Dedifferentiated amniotic fluid mesenchymal stem cell (primary cell): Measurements from ENCODE around the gene COPG2.
"Not testable (repeated sequence)": the region's sequence is repeated elsewhere in the genome, so short reads cannot be mapped to it uniquely, and the experiment has no call there.

Source experiments
- DNase-seq: peaks from one replicate; pipeline ENCODE4 v3.0.0-alpha.2; 2016; ENCODE audit errors: extremely low spot score

The COPG2 gene

DNA sequence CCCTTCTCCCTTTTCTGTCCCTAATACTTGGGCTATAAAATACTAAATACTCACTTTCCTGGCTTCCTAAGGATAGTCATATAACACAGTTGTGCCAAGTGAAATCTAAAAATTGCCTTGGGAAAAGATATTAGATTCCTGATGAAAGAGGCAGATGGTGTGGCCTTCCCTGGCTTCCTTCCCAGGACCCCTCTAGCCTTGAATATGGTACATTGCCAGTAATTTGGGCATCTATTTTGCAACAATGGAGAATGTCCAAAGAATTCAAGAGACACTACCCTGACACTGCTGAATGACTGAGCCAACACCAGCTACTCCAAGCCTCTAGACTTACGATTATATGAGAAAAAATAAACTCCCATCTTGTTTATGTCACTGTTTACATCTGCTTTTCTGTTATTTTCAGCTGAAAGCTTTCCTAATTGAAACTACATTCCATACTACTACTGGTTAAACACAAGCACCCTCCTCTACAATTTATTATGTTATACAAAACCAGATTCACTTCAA lies 17.9 kb downstream of the COPG2 start:
- no peak for DNase-seq

DNA sequence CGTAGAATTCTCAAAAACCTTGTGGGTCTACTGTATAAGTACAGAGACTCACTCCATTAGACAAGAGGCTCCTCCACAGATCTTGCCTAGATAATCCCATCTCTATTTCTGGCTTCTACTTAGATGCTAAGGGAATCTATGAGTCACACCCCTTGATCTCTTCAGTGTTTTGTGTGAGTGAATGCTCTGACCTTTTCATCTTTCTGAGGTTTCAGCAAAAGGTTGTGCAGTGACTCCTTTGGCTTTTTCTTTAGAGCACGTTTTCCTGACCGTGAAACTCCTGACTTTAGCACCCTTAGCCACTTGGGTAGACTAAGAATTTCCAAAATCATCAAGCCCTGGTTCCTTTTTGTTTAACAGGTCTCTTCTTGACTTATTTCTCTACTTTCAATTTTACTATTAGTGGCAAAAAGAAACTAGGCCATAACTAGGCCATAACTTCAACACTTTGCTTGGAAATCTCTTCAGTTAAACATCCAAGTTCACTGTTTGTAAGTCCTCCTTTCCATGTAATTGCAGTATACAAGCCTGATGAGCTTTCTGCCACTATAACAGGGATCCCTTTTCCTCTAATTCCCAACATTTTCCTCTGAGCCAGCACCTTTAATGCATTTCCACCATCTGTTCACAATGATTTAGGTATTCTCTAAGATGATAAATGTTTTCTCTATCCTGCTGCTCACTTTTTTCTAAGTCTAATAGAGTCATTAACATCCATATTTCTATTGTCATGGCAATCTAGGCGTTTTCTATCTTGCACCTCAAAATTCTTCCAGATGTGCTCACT lies 19.4 kb downstream of the COPG2 start:
- DNase-seq = peak; percentile 16

DNA sequence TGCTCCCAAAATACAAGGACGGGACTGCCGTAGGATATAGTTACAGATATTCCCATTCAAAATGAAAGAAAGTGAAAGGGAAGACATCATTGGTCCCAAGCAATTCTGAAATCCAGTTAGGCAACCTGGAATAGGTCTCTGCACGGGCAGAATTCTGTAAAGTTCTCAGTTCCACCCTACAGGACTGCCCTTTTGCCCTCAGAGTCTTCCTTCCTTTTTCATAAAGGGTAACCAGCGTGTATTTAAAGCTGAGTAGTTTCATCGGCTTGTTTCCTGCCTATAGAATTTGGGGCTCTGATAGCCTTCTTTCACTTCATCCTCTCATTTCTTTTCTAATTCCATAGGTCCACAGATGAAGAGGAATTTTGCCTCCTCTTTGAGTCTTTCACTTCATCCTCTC lies 20.0 kb downstream of the COPG2 start:
- DNase-seq = no peak

DNA sequence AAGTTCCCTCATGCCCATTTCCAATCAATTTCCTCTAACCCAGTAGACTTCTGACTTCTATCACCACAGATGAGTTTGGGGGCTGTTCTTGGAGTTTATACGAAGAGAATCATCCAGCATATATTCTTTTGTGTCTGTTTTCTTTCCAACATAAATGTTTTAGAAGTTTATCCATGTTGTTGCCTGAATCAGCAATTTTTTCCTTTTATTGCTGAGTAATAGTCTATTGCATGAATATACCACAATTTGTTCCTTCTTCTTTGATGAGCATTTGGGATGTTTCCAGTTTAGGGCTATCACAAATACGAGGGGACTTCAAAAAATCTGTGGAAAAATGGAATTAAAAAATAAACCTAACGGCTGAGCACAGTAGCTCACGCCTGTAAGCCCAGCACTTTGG lies 26.2 kb downstream of the COPG2 start:
- DNase-seq = no peak

DNA sequence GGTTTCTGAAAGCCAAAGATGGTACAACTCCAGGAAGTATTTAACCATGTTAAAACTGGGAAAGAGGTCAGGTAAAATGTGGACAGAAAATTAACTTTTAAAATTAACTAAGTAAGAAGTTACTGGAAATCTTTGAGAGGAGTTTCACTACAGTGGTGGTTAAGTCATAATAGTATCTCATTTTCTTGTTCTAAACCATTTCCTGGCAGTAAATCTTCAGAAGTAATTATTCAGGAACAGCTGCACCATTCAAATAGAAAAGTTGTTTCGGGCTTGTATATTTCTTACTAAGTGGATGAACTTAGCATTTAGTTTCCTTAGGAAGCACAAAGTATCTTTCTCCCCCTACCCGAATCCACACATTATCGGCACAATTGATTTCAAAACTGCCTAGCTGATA lies 27.1 kb downstream of the COPG2 start:
- no peak for DNase-seq

DNA sequence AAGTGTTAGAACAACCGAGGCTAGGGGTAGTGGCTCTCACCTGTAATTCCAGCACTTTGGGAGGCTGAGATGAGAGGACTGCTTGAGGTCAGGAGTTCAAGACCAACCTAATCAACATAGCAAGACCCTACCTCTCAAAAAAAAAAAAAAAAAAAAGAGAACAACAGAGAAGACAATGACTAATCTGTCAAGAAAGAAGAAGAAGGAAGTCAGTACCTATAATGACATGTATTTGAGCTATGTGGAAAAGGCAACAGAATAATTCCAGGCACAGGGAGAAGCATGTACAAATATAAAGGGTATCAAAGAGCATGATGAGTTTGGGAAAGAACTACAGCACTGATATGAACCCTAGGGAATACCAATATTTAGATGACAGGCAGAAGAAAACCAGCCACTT lies 27.5 kb downstream of the COPG2 start:
- no peak for DNase-seq

DNA sequence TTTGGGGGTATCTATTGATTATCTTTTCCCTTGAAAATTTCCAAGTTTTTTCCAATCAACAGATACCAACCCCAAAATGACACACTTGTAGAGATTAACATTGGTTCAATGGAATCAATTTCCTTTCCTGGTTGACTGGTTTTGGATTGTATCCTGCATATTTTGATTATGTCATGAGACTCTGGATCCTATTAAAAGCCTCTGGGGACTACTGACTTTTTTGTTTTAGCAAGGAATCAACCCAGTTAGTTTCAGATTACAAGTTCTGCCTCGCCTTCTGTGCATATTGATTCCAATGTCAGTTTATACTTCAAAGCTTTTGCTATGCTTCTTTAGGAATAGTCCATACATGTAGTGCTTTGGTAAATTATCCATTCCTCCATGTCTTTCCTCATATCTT lies 29.2 kb downstream of the COPG2 start:
- DNase-seq = no peak

DNA sequence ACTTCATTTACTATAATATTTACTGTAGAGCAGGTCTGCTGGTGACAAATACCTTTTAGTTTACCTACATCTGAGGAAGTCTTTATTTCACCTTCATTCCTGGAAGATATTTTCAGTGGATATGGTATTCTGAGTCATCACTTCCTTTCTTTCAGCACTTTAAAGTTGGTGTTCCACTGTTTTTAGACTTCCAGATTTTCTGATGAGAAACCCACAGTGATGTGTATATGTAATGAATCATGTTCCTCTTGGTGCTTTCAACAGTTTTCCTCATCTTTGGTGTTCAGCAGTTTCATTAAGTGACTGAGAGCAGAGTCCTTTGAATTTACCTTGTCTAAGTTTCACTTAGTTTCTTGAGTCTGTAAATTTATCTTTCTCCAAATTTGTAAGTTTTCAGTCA lies 36.4 kb downstream of the COPG2 start:
- DNase-seq = no peak

DNA sequence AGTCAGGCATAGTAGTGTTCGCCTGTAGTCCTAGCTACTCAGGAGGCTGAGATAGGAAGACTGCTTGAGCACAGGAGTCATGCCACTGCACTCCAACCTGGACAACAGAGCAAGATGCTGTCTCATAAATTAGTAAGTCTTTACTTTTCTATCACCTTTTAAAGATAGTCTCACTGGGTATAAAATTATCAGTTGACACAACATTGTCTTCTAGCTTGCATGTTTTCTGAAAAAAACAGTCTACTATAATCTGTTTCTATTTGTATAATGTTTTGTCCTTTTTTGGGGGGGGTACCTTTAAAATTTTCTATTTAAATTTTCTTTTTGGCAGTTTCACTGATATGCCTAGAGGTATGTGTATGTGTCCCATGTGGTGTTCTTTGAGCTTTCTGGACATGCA lies 39.6 kb downstream of the COPG2 start:
- no peak for DNase-seq

DNA sequence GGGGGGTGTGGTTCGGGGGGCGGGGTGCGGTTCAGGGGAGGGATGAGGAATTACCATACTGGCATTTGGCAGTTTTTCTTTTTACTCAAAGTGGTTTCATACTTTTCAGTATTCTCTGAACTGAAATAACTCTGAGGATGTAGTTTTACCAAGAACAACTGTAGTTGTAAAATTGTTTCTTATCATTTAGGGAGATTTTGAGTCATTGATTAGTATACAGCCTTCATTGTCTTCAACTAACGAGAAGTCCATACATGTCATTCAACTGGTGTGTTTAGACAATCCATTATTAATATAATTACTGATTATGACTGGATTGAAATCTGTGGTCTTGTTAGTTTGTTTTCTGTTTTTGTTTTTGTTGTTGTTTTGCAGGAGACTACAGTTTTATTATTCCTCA lies 40.8 kb downstream of the COPG2 start:
- DNase-seq = no peak

DNA sequence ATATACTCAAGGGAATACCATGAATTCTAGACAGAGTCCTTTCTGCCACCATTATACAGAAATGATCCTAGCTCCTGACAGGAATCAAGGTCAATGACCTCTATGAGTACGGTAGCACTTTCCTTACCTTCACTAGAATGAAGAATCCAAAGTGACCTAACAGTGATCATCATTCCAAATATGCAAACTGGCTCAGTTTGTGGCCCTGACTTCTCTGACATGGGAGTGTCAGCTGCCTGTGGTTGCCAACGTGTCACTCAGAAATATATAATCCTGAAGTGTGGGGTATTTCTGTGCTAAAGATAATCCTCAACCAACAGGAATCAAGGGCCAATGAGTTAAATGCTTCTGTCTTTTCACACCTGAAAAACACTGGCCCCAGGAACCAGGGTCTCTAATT lies 45.7 kb downstream of the COPG2 start:
- DNase-seq = no peak

DNA sequence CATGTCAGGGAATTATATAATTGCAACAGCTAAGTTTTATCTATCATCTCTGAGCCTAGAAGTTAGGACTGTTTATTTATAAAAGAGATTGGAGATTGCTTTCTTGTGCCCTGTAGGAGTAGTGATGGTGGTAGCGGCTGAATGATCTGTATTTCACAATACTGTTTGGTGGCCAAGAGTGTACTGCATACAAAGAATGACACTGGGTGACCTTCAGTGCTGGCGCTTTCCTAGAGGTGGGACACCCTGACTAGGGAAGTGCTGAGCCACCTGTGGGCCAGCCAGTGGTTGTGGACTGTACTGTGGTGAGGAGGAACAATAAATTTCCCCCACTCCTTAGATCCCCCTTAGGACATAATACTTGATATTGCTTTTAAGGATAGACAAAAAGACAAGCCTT lies 53.0 kb downstream of the COPG2 start:
- no peak for DNase-seq

DNA sequence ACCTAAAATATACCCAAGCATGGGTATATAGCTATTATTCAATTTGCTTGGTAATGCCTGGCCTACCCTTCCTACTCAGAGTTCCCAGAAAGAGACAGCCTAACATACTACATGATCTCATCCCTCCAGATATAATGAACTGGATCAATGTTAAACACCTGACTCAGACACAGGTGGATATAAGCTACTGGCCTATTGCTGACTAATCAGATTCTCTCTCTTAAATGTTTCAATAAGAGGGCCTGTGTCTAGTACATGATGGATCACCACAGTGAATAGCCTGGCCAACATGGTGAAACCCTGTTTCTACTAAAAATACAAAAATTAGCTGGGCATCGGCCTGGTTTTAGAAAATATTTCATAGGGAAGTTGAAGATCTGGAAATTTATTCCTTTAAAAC lies 54.1 kb downstream of the COPG2 start:
- DNase-seq = no peak

DNA sequence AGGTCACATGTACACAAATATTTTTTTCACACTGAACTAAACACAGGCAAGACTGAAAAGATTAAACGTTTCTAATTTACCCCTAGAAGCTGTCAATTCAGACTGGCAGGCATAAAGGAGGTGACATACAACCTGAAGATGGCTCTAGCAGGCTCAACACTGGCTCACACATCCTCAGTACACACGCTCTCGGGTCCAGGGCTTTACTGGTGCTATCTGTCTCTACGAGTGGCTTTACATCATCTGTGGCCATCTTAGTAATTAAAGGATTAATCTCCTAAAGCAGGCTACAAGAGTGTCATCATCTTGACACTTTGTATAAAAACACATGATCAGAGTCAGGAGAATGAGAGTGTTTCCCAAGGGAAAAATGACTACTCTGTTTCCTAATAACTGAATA lies 57.3 kb downstream of the COPG2 start:
- no peak for DNase-seq

DNA sequence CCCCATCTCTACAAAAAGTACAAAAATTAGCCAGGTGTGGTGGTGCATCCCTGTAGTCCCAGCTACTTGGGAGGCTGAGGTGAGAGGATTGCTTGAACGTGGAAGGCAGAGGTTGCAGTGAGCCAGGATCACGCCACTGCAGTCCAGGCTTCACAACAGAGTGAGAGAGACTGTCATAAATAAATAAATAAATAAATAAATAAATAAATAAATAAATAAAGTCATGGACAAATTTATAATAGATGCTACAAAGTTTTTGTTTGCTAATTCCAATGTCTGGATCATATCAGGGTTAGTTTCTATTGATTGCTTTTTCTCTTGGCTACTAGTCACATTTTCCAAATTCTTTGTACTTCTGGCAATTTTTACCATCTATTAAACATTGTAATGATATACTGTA lies 61.5 kb downstream of the COPG2 start:
- DNase-seq = not testable (repeated sequence)

DNA sequence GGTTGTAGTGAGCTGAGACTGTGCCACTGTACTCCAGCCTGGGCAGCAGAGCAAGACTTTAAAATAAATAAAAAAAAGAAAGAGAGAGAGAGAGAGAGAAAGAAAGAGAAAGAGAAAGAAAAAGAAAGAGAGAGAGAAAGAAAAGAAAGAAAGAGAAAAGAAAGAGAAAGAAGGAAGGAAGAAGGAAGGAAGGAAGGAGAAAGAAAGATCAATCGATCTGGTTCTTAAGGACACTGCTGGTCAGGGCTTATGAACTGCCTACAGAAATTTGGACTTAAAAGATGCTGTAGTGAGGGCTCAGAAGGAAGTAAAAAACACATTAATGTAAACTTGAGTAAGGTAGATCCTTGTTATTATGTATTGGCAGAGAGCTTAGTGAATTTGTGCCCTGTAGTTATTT lies 62.4 kb downstream of the COPG2 start:
- no peak for DNase-seq

DNA sequence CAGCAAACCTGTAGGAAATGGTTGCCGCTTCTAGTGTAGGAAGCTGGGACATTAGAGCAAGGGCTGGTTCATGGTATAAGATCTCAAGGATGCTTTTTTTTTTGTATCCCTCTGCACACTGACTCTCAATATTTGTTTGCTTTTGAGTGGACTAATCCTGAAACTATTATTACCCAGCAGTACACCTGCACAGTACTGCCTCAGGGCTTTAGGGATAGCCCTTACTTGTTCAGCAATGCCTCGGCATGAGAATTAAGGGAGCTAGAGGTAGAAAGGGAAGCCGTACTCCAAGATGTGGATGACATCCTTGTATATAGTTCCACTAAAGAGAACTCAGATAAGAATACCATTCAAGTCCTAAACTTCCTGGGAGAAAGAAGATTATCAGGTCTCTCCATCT lies 70.5 kb downstream of the COPG2 start:
- no peak for DNase-seq

DNA sequence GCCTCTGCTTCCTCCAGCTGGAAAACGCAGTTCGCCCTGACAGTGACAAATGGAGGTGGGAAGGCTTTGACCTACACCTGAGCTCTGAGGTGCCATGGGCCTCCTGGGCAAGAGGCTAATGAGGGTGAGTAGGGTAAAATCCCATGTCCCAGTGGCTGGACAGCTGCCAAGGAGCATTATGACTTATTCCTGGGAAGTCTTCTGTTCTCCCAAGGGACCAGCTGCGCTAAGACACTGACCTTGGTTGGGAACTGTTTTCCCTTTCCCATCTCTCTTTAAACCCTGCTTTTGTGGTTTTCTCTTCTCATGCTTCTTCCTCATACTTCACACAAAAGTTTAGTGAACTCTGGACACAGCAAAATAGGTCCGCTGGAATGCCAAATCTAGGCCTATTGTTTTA lies 72.6 kb downstream of the COPG2 start:
- no peak for DNase-seq

DNA sequence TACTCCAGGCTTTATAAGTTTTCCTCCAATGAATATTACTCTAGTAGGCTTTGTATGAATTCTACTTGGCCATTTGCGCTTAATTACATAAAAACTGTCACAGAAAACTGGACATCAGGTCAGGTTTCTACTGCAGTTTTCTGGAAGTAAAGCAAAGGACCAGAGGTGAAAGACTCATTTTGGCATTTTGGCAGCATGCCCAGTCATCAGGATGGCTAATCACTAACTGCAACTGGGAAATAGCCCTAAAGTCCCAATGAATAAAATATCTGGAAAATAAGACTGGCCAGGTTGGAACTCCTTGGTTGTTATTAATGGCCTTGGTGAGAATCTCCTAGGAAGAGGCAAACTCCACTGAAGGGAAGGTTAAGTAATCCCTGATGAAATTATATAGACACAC lies 75.5 kb downstream of the COPG2 start:
- no peak for DNase-seq

DNA sequence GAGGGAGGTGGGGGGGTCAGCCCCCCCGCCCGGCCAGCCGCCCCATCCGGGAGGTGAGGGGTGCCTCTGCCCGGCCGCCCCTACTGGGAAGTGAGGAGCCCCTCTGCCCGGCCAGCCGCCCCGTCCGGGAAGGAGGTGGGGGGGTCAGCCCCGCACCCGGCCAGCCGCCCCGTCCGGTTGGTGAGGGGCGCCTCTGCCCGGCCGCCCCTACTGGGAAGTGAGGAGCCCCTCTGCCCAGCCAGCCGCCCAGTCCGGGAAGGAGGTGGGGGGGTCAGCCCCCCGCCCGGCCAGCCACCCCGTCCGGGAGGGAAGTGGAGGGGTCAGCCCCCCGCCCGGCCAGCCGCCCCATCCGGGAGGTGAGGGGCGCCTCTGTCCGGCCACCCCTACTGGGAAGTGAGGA lies 77.1 kb downstream of the COPG2 start:
- DNase-seq = not testable (repeated sequence)

DNA sequence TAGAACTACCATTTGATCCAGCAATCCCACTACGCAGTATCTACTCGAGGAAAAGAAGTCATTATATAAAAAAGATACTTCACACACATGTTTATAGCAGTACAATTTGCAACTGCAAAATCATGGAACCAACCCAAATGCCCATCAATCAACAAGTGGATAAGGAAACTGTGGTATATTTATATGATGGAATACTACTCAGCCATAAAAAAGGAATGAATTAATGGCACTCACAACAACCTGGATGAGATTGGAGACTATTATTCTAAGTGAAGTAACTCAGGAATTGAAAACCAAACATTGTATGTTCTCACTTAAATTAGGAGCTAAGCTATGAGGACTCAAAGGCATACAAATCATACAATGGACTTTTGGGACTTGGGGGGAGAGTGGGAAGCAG lies 82.6 kb downstream of the COPG2 start:
- not testable (repeated sequence) for DNase-seq

DNA sequence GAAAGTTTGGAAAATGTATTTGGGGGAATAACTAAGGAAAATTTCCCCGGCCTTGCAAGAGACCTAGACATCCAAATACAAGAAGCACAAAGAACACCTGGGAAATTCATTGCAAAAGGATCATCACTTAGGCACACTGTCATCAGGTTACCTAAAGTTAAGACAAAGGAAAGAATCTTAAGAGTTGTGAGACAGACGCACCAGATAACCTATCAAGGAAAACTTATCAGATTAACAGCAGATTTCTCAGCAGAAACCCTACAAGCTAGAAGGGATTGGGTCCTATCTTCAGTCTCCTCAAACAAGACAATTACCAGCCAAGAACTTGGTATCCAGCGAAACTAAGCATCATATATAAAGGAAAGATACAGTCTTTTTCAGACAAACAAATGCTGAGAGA lies 93.4 kb downstream of the COPG2 start:
- not testable (repeated sequence) for DNase-seq

DNA sequence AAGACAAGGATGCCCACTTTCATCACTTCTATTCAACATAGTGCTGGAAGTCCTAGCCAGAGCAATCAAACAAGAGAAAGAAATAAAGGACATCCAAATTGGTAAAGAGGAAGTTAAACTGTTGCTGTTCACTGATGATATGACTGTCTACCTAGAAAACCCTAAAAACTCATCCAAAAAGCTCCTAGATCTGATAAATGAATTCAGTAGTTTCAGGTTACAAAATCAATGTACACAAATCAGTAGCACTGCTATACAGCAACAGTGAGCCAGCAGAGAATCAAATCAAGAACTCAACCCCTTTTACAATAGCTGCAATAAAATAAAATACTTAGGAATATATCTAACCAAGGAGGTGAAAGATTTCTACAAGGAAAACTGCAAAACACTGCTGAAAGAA lies 98.4 kb downstream of the COPG2 start:
- DNase-seq = not testable (repeated sequence)

DNA sequence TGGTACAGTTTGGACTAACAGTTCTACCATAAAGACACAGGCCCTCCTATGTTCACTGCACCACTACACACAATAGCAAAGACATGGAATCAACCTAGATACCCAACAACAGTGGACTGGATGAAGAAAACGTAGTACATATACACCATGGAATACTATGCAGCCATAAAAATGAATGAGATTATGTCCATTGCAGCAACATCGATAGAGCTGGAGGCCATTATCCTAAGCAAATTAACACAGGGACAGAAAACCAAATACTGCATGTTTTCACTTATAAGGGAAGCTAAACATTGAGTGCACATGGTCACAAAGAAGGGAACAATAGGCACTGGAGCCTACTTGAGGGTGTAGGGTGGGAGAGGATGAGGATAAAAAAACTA lies 101.7 kb downstream of the COPG2 start:
- no peak for DNase-seq
